GM12875 (cell line): ENCODE data around the gene SBNO1.

Experiments used
- H3K4me3 ChIP-seq: one replicate; pipeline ENCODE4 v1.5.1; 2011; ENCODE audit warnings: low read depth, low read length, control low read depth
- TF ChIP-seq, protein P1 (sequence below): IDR thresholded peaks from 2 replicates; pipeline ENCODE4 v1.5.1; 2011; ENCODE audit warnings: low read depth, mild to moderate bottlenecking, control low read depth, inconsistent platforms, low read length, moderate library complexity, borderline replicate concordance; ENCODE audit not compliant: insufficient read depth

The SBNO1 gene

DNA sequence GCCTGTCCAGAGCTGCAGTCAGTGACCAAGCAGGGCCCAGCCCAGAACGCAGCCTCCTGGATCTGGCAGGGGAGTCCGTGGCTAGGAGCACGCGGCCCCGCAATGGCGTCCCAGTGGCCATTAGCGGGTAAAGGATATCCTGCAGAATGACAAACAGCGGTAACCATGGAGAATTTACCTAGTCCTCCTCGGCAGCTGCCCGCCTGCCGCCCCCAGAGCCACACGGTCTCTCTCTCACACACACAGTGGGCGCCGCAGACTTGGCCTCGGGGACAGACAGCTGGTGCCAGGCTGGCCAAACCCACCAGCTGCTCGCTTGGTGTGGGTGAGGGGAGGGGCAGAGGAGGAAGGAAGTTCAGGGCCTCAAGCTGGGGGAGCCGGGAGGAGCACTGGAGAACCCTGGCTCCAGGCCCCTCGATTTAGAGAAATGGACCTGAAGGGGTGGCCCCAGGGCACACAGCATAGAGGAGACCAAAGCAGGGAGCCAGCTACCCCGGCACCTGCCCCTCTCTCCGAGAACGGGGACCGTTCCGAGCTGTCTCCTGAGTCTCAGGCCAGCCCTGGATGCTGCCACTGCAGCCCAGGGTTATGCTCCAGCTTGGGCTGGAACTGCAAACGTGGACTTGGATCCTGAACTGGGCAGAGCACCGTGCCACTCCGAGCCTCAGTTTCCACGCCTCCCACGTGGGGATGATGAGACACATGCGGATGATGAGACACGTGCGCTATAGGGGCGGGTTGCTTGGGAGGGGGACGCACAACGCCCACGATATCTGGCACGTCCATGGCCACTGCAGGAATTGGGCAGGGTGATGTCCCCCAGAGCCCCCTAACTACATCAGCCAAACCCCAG lies 96.4 kb downstream of the SBNO1 start:
- no peak overlapping the region for H3K4me3 ChIP-seq
- TF ChIP-seq, protein P1, sequence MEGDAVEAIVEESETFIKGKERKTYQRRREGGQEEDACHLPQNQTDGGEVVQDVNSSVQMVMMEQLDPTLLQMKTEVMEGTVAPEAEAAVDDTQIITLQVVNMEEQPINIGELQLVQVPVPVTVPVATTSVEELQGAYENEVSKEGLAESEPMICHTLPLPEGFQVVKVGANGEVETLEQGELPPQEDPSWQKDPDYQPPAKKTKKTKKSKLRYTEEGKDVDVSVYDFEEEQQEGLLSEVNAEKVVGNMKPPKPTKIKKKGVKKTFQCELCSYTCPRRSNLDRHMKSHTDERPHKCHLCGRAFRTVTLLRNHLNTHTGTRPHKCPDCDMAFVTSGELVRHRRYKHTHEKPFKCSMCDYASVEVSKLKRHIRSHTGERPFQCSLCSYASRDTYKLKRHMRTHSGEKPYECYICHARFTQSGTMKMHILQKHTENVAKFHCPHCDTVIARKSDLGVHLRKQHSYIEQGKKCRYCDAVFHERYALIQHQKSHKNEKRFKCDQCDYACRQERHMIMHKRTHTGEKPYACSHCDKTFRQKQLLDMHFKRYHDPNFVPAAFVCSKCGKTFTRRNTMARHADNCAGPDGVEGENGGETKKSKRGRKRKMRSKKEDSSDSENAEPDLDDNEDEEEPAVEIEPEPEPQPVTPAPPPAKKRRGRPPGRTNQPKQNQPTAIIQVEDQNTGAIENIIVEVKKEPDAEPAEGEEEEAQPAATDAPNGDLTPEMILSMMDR = no peak

DNA sequence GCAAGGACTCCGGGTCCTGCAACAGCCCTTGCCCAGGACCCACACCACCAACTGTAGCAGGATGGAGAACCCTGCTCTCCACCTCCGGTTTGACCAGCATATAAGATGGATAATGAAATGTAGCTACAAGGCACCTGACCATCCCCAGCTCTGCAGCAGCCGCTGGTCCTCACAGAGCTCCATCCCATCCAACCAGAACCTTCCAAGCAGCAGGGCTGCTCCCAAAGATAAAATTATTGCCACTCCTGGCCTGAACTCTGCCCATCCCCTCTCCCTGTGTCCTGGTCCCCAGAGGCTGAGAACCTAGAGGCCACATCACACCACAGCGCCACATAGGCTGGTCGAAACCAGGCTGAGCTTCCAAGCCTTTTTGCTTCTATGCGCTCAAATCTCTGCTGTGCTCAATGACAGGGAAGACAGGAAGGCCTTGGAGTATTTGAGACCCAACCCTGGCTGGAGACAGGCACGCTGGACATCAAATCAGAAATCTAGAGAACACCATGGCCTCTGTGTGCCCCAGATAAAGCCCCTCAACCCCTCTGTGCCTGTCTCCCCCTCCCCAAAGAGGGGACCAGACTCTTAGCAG lies 97.2 kb downstream of the SBNO1 start:
- no peak overlapping the region for H3K4me3 ChIP-seq
- TF ChIP-seq, protein P1 = no peak

DNA sequence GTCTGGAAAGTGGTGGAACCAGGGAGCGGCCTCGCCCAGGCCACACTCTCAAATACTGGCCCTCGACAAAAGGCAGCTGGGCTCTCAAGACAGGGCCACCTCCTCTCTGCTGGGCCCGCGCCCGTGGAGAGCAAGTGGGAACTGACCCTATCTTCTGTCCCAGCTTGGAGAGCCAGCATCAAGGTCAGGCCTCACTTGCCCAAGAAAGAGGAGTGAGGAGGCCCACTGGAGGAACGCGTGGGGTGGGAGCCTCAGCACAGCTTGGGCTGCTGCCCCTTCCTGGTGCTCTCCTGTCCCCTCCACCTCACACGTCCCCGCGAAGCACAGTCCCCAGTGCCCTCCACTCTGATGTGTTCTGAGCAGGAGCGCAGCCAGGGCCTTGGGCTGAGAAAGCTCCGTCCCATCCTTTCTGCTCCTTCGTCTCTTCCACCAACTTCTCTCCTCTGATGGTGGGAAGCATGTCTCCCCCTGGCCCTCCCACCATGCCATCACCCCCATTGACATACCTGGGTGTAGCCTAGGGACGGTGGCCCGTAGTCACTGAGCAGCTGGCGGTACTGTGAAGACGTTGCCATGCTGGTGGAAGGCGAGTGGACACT lies 97.9 kb downstream of the SBNO1 start:
- H3K4me3 ChIP-seq = no peak overlapping the region
- TF ChIP-seq, protein P1 = no peak

DNA sequence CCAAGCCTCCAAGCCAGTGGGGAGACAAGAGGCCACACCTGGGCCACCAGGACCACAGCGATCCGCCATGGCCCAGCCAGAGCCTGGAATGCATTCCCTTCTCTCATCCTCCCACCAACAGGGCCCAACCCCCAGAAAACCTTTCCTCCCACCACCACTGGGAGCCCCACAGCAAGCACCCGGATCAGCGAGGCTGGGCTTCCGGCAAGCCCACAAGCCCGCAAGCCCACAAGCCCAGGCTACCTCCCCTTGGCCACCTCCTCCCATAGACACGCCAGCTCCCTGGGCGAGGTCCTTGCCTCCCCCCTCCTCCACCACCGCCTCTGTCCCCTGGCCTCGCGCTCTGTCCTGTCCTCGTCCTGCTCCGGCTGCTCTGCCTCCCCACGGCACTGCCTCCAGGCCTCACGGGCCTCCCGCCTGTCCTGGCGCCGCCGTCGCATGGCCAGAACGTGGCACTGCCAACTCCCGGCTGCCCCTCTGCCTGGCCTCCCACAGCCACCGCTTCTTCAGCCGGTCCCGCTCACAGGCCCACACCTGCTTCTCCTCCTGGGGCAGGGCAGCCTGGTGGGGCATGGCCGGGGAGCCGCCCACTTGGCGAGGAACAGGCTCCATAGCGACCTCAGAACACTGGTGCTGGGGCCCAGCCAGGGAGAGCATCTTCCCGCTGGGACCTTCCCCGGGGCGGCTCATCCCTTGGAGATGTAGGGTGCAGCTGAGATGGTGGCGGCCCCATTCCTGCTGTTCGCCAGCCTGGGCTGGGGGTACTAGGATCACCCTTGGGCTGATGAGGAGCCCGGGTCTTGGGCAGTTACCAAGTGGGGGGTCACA lies 98.6 kb downstream of the SBNO1 start:
- TF ChIP-seq, protein P1 = no peak
- H3K4me3 ChIP-seq = no peak overlapping the region

DNA sequence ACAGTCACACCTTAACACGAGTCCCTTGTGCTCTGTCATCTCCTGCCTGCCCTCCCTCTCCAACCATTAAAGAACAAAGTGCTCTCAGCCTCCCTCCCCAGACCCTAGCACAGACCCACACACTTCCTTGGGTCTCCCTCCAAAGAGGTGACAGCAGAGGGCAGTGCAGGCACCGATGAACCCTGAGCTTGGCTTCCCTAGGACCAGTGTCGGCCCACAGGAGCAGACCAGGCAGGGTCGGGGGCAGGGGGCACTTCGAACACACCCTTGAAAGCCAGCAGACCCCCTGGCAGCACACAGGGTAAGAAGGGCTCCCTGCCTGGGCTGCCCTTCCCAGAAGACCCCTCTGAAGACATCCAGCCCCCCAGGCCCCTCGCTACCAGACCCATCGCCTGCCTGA lies 100.0 kb downstream of the SBNO1 start:
- no peak overlapping the region for H3K4me3 ChIP-seq
- TF ChIP-seq, protein P1 = 0 out of 2 replicates have a peak, but pooled peaks have one; percentile 36

DNA sequence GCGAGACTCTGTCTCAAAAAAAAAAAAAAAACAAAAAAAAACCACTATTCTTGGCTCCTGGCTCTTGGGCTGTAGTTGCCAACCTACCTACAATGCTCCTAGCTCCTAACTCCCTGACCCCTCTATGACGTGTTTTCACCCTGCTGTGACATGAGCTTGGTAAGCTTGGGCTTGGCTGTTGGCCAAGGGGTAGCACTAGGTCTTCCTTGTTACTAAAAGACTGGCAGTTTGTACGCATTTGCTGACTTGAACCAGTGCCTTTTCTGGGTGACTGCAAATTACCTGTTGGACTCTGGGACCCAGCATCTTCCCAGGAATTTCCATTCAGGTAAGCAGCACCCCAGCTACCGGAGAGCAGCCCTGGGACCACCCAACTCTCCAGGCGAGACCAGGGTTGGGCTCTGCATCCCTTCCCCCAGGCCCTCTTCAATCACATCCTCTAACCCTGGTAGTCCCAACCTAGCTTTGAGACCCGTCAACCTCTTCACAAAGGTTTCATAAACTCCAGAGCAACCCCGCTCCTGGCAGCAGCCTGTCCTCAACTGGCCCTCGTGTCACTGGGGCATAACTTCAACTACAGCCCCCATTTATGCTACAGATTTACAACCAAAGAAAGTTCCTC lies 101.3 kb downstream of the SBNO1 start:
- no peak overlapping the region for H3K4me3 ChIP-seq
- TF ChIP-seq, protein P1 = no peak
